Measurements from ENCODE around the gene NANOS1.
"Not testable (repeated sequence)": the region's sequence is repeated elsewhere in the genome, so short reads cannot be mapped to it uniquely, and the experiment has no call there.

The NANOS1 gene

GRCh38 chr10:119020627-119020946, 8.9 kb upstream of the NANOS1 start:
- Histone ChIP-seq H3K4me1 (ENCODE audit: control insufficient read depth, insufficient read depth, low read length) (peaks cover 29% of the 10 kb centered on the region), H3K4me3 (ENCODE audit: low read depth, low read length) (no peak overlapping the region), H3K27ac (ENCODE audit: low read depth, low read length) (no peak overlapping the region), H3K27me3 (ENCODE audit: control insufficient read depth, insufficient read depth, low read length) (no peaks in the 10 kb centered on the region), H3K9me3 (ENCODE audit: control insufficient read depth, insufficient read depth, low read depth, low read length) (no peaks in the 10 kb centered on the region), H3K9ac (ENCODE audit: low read length) (no peak overlapping the region), H3K36me3 (ENCODE audit: control insufficient read depth, insufficient read depth, low read length) (no peaks in the 10 kb centered on the region)

GRCh38 chr10:119022846-119023552, 6.5 kb upstream of the NANOS1 start:
- Histone ChIP-seq H3K9me3 (ENCODE audit: control insufficient read depth, insufficient read depth, low read depth, low read length) (no peaks in the 10 kb centered on the region), H3K9ac (ENCODE audit: low read length) (peak overlapping the region; percentile 18), H3K4me1 (ENCODE audit: control insufficient read depth, insufficient read depth, low read length) (peaks cover 29% of the 10 kb centered on the region), H3K27ac (ENCODE audit: low read depth, low read length) (no peak overlapping the region), H3K27me3 (ENCODE audit: control insufficient read depth, insufficient read depth, low read length) (no peaks in the 10 kb centered on the region), H3K4me3 (ENCODE audit: low read depth, low read length) (no peak overlapping the region), H3K36me3 (ENCODE audit: control insufficient read depth, insufficient read depth, low read length) (no peaks in the 10 kb centered on the region)

DNA sequence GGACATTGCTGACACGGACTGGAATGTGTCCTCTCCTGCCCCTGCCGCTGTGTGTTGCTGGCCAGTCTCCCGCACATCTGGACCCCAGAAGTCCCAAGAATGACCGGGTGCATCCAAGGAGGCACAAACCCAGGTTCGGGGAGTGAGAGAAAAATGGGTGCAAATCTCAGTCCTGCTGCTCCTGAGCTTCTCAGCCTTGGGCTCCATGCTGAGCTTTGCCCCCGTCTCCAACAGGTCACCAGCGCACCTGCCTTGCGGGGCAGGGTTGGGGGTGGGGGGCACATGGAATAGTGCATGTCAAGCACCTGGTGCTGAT, 6.0 kb upstream of the NANOS1 start:
- no peaks in the 10 kb centered on the region for H3K27me3 ChIP-seq (ENCODE audit: control insufficient read depth, insufficient read depth, low read length)
- H3K4me3 ChIP-seq (ENCODE audit: low read depth, low read length), result no peak overlapping the region
- H3K9me3 ChIP-seq (ENCODE audit: control insufficient read depth, insufficient read depth, low read depth, low read length), result no peaks in the 10 kb centered on the region
- no peak overlapping the region for H3K27ac ChIP-seq (ENCODE audit: low read depth, low read length)
- H3K9ac ChIP-seq (ENCODE audit: low read length), result peak overlapping the region; percentile 18
- no peaks in the 10 kb centered on the region for H3K36me3 ChIP-seq (ENCODE audit: control insufficient read depth, insufficient read depth, low read length)
- peaks cover 29% of the 10 kb centered on the region for H3K4me1 ChIP-seq (ENCODE audit: control insufficient read depth, insufficient read depth, low read length)

GRCh38 chr10:119024882-119025281, 4.6 kb upstream of the NANOS1 start:
- Histone ChIP-seq H3K4me1 (ENCODE audit: control insufficient read depth, insufficient read depth, low read length) (peaks cover 29% of the 10 kb centered on the region), H3K9me3 (ENCODE audit: control insufficient read depth, insufficient read depth, low read depth, low read length) (no peaks in the 10 kb centered on the region), H3K27ac (ENCODE audit: low read depth, low read length) (no peak overlapping the region), H3K27me3 (ENCODE audit: control insufficient read depth, insufficient read depth, low read length) (no peaks in the 10 kb centered on the region), H3K36me3 (ENCODE audit: control insufficient read depth, insufficient read depth, low read length) (no peaks in the 10 kb centered on the region), H3K4me3 (ENCODE audit: low read depth, low read length) (no peak overlapping the region), H3K9ac (ENCODE audit: low read length) (no peak overlapping the region)

DNA sequence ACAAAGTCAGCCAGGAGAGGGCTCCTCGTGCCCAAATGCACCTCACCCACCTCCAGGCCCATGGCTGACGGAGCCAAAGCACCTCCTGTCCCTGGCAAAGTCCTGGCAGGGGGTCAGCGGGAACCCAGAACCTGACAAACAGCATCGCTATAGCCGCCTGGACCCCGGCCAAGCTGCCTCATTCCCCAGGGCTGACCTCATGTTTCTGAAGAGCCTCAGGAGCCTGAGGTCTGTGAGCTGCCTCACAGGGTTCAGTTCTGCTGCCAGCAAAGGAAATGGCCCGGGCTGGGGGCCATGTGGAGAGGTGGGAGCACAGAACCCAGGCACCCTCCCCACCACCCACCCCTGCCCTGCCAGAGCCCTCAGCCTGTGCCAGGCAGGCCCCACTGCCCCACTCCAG, 4.2 kb upstream of the NANOS1 start:
- H3K36me3 ChIP-seq (ENCODE audit: control insufficient read depth, insufficient read depth, low read length), result no peaks in the 10 kb centered on the region
- H3K4me1 ChIP-seq (ENCODE audit: control insufficient read depth, insufficient read depth, low read length), result peaks cover 29% of the 10 kb centered on the region
- H3K9me3 ChIP-seq (ENCODE audit: control insufficient read depth, insufficient read depth, low read depth, low read length), result no peaks in the 10 kb centered on the region
- H3K27me3 ChIP-seq (ENCODE audit: control insufficient read depth, insufficient read depth, low read length), result no peaks in the 10 kb centered on the region
- H3K9ac ChIP-seq (ENCODE audit: low read length), result no peak overlapping the region
- no peak overlapping the region for H3K27ac ChIP-seq (ENCODE audit: low read depth, low read length)
- no peak overlapping the region for H3K4me3 ChIP-seq (ENCODE audit: low read depth, low read length)

- peaks cover 31% of the 10 kb centered on the region for H3K4me1 ChIP-seq (ENCODE audit: control insufficient read depth, insufficient read depth, low read length)
- H3K4me3 ChIP-seq (ENCODE audit: low read depth, low read length), result no peak overlapping the region
Observed at GRCh38 chr10:119025776-119026175, 3.7 kb upstream of the NANOS1 start.

GRCh38 chr10:119026301-119027110, 3.0 kb upstream of the NANOS1 start:
- Histone ChIP-seq H3K4me3 (ENCODE audit: low read depth, low read length) (no peak overlapping the region), H3K36me3 (ENCODE audit: control insufficient read depth, insufficient read depth, low read length) (peaks cover 4% of the 10 kb centered on the region; the same call in 1 of the 2 replicates), H3K4me1 (ENCODE audit: control insufficient read depth, insufficient read depth, low read length) (peaks cover 36% of the 10 kb centered on the region), H3K9me3 (ENCODE audit: control insufficient read depth, insufficient read depth, low read depth, low read length) (no peaks in the 10 kb centered on the region), H3K9ac (ENCODE audit: low read length) (no peak overlapping the region), H3K27me3 (ENCODE audit: control insufficient read depth, insufficient read depth, low read length) (no peaks in the 10 kb centered on the region), H3K27ac (ENCODE audit: low read depth, low read length) (no peak overlapping the region)

More at GRCh38 chr10:119025776-119026175, 3.7 kb upstream of the NANOS1 start:
- Histone ChIP-seq H3K36me3 (ENCODE audit: control insufficient read depth, insufficient read depth, low read length) (no peaks in the 10 kb centered on the region), H3K27me3 (ENCODE audit: control insufficient read depth, insufficient read depth, low read length) (no peaks in the 10 kb centered on the region), H3K27ac (ENCODE audit: low read depth, low read length) (no peak overlapping the region), H3K9ac (ENCODE audit: low read length) (no peak overlapping the region), H3K9me3 (ENCODE audit: control insufficient read depth, insufficient read depth, low read depth, low read length) (no peaks in the 10 kb centered on the region)

GRCh38 chr10:119028445-119028899, 1.0 kb upstream of the NANOS1 start:
- H3K9ac ChIP-seq (ENCODE audit: low read length); H3K27ac ChIP-seq (ENCODE audit: low read depth, low read length); H3K27me3 ChIP-seq (ENCODE audit: control insufficient read depth, insufficient read depth, low read length); H3K9me3 ChIP-seq (ENCODE audit: control insufficient read depth, insufficient read depth, low read depth, low read length): not testable (repeated sequence)
- H3K4me3 ChIP-seq (ENCODE audit: low read depth, low read length), result peak overlapping the region; percentile 58
- H3K36me3 ChIP-seq (ENCODE audit: control insufficient read depth, insufficient read depth, low read length), result peaks cover 19% of the 10 kb centered on the region
- peaks cover 22% of the 10 kb centered on the region for H3K4me1 ChIP-seq (ENCODE audit: control insufficient read depth, insufficient read depth, low read length)

DNA sequence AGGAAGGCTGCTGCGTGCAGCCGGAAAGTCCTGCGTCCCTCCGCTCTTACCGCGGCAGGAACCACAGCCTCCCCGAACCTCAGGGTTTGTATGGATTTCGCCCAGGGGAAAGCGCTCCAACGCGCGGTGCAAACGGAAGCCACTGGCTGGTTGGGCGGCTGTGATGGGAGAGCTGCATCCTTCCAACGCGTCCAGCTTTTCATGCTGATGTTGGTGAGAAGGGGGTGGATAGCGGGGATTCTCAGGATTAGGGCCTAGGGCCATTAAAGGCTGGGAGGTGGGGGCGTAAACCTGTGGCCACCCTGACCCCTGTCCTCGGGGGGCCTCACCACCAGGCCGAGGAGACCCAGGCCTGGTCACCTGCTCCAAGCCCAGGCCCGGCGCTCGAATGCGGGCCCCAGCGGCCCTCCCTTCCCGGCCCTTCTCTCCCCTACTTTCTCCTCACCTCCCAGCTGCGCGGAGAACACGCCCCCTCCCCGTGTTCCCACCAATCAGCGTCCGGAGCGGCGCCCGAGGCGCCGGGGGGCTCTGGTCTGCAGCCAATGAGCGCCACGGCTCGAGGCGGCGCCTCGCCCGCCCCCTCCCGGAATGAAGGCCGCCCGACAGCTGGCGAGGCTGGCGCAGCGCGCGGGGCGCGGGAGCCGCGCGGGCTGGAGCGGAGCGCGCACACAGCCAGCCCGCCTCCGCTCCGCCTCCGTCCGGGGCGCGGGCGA, 458 bp upstream of the NANOS1 start:
- no peak overlapping the region for H3K9ac ChIP-seq (ENCODE audit: low read length)
- H3K27me3 ChIP-seq (ENCODE audit: control insufficient read depth, insufficient read depth, low read length), result no peaks in the 10 kb centered on the region
- no peaks in the 10 kb centered on the region for H3K9me3 ChIP-seq (ENCODE audit: control insufficient read depth, insufficient read depth, low read depth, low read length)
- H3K4me3 ChIP-seq (ENCODE audit: low read depth, low read length), result peak overlapping the region; percentile 58
- H3K36me3 ChIP-seq (ENCODE audit: control insufficient read depth, insufficient read depth, low read length), result peaks cover 25% of the 10 kb centered on the region
- H3K27ac ChIP-seq (ENCODE audit: low read depth, low read length), result no peak overlapping the region
- peaks cover 17% of the 10 kb centered on the region; the same call in 1 of the 2 replicates for H3K4me1 ChIP-seq (ENCODE audit: control insufficient read depth, insufficient read depth, low read length)

- no peak overlapping the region for H3K27ac ChIP-seq (ENCODE audit: low read depth, low read length)
- peak overlapping the region; percentile 52 for H3K9ac ChIP-seq (ENCODE audit: low read length)
- peaks cover 6% of the 10 kb centered on the region; the same call in 1 of the 2 replicates for H3K4me1 ChIP-seq (ENCODE audit: control insufficient read depth, insufficient read depth, low read length)
Observed at GRCh38 chr10:119030421-119031250, 1.1 kb downstream of the NANOS1 start.

More at GRCh38 chr10:119030421-119031250, 1.1 kb downstream of the NANOS1 start:
- no peaks in the 10 kb centered on the region for H3K9me3 ChIP-seq (ENCODE audit: control insufficient read depth, insufficient read depth, low read depth, low read length)
- no peaks in the 10 kb centered on the region for H3K27me3 ChIP-seq (ENCODE audit: control insufficient read depth, insufficient read depth, low read length)
- peaks cover 34% of the 10 kb centered on the region for H3K36me3 ChIP-seq (ENCODE audit: control insufficient read depth, insufficient read depth, low read length)
- H3K4me3 ChIP-seq (ENCODE audit: low read depth, low read length), result peak overlapping the region; percentile 73

All from HUES6 (cell line).